Lower leg skin (tissue), 3 donors: ENCODE measurements around the gene SLC27A6.

ENCODE experiments used
- POLR2A ChIP-seq, 2 donors: fragments of 450-650 bp; IDR thresholded peaks; one replicate each; pipeline ENCODE4 v1.6.1; 2016 to 2017; ENCODE audit warnings: antibody characterized with exemption in 2 of 2, mild to moderate bottlenecking in 1 of 2, moderate library complexity in 1 of 2
- TF ChIP-seq, protein P1 (sequence below), 3 donors: fragments of 450-650 bp; IDR thresholded peaks; one replicate each; pipeline ENCODE4 v1.5.1; 2016; ENCODE audit warnings: antibody characterized with exemption in 3 of 3, mild to moderate bottlenecking in 3 of 3, moderate library complexity in 2 of 3

DNA sequence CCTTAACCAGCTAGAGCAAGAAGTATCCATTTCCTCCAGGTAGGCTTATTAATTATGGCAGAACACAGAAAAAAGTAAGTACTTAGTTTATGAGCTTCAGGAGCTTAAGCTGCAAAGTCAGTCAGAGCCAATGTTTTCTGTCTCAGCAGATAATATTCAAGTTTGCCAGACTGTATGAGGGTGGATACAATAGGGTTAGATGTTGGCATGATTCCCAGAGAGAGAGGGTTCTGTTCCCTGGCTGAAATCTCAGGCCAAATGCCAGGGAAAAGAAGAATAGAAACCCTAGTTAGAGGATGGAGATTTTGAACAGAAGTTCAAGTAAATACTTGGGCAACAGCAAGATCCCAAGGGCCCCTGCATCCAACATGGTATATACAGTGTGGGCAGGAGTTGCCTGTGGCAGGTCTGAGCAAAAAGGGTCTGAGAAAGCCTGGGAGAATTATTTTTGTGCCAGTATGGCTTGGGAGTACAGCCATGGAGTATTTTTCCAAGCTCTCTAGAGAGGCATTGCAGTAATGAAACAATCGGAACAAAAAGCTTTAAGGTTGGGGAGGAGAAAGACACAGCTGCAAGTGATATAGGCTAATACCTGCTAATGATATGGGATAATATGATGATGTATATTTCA is 98.3 kb downstream of the SLC27A6 start:
- TF ChIP-seq, protein P1, sequence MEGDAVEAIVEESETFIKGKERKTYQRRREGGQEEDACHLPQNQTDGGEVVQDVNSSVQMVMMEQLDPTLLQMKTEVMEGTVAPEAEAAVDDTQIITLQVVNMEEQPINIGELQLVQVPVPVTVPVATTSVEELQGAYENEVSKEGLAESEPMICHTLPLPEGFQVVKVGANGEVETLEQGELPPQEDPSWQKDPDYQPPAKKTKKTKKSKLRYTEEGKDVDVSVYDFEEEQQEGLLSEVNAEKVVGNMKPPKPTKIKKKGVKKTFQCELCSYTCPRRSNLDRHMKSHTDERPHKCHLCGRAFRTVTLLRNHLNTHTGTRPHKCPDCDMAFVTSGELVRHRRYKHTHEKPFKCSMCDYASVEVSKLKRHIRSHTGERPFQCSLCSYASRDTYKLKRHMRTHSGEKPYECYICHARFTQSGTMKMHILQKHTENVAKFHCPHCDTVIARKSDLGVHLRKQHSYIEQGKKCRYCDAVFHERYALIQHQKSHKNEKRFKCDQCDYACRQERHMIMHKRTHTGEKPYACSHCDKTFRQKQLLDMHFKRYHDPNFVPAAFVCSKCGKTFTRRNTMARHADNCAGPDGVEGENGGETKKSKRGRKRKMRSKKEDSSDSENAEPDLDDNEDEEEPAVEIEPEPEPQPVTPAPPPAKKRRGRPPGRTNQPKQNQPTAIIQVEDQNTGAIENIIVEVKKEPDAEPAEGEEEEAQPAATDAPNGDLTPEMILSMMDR (IDR thresholded peaks at IDR 0.05), result no peak
- no peak for TF ChIP-seq POLR2A (IDR thresholded peaks at IDR 0.05)
